Kidney epithelial cell (primary cell): Measurements from ENCODE around the gene TPX2. TPM values are rescaled to one million over a fixed set of nuclear protein-coding genes. Genes with fewer than 3 reads are reported as not detected.

ENCODE experiments used
- DNase-seq: peaks from one replicate; pipeline ENCODE4 v3.0.0-alpha.2; 2010; ENCODE audit warnings: low read depth
- H3K27me3 ChIP-seq: 2 replicates; pipeline ENCODE4 v1.6.0; 2011; ENCODE audit warnings: low read length; ENCODE audit not compliant: control insufficient read depth, insufficient read depth
- H3K36me3 ChIP-seq: 2 replicates; pipeline ENCODE4 v1.5.1; 2011; ENCODE audit warnings: low read length; ENCODE audit not compliant: control insufficient read depth, insufficient read depth
- H3K4me3 ChIP-seq: 2 replicates; pipeline ENCODE4 v1.5.1; 2011; ENCODE audit warnings: low read depth, mild to moderate bottlenecking, control low read depth, low read length
- total RNA-seq: library from RNA; depleted of rRNA; stranded (reverse); fragments of >200 nt; gene quantifications from 2 replicates; pipeline ENCODE4 v1.2.3, GENCODE V29; 2015
- TF ChIP-seq, protein P1 (sequence below): IDR thresholded peaks from 2 replicates; pipeline ENCODE4 v1.5.1; 2011; ENCODE audit warnings: mild to moderate bottlenecking, moderate library complexity, low read length, control low read depth, inconsistent platforms; ENCODE audit not compliant: insufficient read depth, poor library complexity, severe bottlenecking

TPX2 gene
- total RNA-seq, 1 donor from 2014 or later: 16.1 TPM

DNA sequence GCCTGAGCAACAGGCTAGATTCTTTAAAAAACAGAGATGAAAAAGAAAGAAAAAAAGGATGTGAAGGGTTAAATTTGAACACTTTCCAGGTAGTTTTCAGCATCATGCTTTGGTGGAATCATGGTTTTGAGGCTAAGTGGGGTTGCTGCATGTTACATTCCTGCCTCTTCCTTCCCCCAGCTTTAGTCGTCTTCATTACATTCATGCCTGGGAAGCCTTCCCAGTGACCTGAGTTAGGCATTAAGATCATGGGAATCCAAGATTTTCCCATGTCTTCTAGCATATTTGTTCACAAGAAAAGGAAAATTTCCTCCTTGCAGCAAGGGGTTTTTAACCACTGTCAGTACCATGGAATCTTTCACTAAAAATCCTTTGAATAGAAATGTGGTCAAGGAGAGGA, 12.0 kb downstream of the TPX2 start:
- TF ChIP-seq, protein P1, sequence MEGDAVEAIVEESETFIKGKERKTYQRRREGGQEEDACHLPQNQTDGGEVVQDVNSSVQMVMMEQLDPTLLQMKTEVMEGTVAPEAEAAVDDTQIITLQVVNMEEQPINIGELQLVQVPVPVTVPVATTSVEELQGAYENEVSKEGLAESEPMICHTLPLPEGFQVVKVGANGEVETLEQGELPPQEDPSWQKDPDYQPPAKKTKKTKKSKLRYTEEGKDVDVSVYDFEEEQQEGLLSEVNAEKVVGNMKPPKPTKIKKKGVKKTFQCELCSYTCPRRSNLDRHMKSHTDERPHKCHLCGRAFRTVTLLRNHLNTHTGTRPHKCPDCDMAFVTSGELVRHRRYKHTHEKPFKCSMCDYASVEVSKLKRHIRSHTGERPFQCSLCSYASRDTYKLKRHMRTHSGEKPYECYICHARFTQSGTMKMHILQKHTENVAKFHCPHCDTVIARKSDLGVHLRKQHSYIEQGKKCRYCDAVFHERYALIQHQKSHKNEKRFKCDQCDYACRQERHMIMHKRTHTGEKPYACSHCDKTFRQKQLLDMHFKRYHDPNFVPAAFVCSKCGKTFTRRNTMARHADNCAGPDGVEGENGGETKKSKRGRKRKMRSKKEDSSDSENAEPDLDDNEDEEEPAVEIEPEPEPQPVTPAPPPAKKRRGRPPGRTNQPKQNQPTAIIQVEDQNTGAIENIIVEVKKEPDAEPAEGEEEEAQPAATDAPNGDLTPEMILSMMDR: no peak
- peak; percentile 53 for DNase-seq

DNA sequence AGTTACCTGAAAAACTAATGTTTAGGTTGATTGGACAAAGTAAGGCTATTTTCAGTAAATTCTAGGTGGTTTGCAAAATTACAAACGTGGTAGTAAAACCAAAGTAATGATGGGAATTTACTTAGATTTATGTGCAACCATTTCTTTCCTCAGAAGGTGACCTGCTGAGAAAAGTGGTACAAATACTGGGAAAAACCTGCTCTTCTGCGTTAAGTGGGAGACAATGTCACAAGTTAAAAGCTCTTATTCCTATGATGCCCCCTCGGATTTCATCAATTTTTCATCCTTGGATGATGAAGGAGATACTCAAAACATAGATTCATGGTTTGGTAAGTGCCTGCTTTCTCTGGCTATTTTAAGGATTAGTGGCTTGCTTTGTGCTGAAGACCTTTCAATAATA, 18.2 kb downstream of the TPX2 start:
- no peaks in the 10 kb centered on the region for H3K27me3 ChIP-seq
- TF ChIP-seq, protein P1: no peak
- no peak for DNase-seq
- no peaks in the 10 kb centered on the region for H3K36me3 ChIP-seq
- no peak overlapping the region for H3K4me3 ChIP-seq

More for the DNA sequence above, 12.0 kb downstream of the TPX2 start:
- H3K36me3 ChIP-seq: no peaks in the 10 kb centered on the region
- H3K4me3 ChIP-seq: no peak overlapping the region
- H3K27me3 ChIP-seq: no peaks in the 10 kb centered on the region

DNA sequence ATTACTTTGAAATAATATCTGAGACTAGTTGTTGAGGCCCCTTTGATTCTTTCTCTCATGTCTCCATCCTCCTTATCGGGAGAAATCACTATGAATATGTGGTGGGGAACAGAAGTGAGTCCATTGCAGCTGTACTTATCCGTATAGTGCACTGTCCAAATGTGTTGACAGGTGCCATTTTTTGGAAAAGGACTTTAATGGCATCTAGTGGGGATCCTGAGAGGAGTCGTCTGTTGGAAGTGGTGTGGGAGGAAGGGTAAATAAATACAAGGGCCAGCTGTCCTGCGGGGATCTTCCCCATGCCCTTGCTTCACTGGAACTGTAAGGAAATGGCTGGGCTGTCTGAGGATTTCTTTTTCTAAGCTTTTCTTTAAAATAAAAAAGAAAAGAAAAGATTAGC, 19.4 kb downstream of the TPX2 start:
- Histone ChIP-seq H3K27me3 (no peaks in the 10 kb centered on the region), H3K36me3 (no peaks in the 10 kb centered on the region), H3K4me3 (no peak overlapping the region)
- DNase-seq: no peak
- TF ChIP-seq, protein P1: no peak

DNA sequence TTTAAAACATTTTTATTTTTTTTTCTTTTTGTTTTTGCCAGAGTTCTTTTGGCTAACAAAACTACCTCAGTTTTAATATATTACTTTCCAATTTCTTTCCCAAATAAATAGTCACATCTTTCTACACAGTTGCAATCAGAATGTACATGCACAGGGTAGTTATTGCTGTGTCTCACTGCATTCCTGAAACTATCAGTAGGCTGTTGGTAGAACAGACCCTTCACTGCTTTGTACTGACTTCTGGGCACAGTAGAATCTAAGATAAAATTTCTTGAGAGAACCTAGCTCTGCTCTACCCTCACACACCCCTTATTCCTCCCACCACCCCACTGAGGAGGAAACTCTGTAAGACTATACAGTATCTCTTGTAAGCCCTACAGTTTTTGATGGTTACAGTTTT, 19.9 kb downstream of the TPX2 start:
- Histone ChIP-seq H3K4me3 (no peak overlapping the region), H3K27me3 (no peaks in the 10 kb centered on the region), H3K36me3 (no peaks in the 10 kb centered on the region)
- TF ChIP-seq, protein P1: no peak
- DNase-seq: no peak

DNA sequence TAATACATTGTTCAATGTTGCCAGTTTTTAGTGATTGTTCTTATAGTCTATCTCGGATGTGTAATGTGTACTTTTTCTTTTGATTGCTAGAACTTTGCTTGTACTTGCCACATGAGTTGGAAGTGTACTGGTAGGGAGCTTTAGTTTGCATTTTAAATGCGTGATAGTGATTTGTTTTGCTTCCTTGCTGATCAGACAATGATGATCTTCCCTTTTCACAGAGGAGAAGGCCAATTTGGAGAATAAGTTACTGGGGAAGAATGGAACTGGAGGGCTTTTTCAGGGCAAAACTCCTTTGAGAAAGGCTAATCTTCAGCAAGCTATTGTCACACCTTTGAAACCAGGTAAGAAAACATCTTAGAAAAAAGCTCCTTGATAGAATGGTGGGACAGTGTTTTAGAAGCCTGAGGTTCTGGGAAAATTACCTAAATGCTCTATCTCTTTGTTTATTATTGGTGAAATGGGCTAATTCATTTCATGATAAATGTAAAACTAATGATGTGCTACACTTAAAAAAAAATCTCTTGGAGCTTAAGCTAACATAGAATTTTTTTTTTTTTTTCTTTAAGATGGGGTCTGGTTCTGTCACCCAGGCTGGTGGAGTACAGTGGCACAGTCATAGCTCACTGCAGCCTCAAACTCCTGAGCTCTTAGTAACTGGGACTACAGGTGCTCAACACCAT, 20.9 kb downstream of the TPX2 start:
- Histone ChIP-seq H3K36me3 (no peaks in the 10 kb centered on the region), H3K4me3 (no peak overlapping the region), H3K27me3 (no peaks in the 10 kb centered on the region)
- TF ChIP-seq, protein P1: no peak
- no peak for DNase-seq
